Breast epithelium (tissue), 4 donors: ENCODE measurements around the gene STRN3. TPM values are rescaled to one million over a fixed set of nuclear protein-coding genes. Genes with fewer than 3 reads are reported as not detected.
"Not testable (repeated sequence)": the region's sequence is repeated elsewhere in the genome, so short reads cannot be mapped to it uniquely, and the experiment has no call there.

Experiments used
- DNase-seq, 2 donors: peaks; one replicate each; pipeline ENCODE4 v3.0.0-alpha.2; 2019; ENCODE audit warnings: low spot score in 2 of 2
- H3K27ac ChIP-seq, 2 donors: fragments of 200-600 bp; sonication (generic) in 1 of 2; one replicate each; pipeline ENCODE4 v1.5.1; 2016 to 2019; ENCODE audit warnings: mild to moderate bottlenecking in 1 of 2
- H3K27me3 ChIP-seq, 2 donors: fragments of 200-600 bp; sonication (generic) in 1 of 2; one replicate each; pipeline versions ENCODE4 v1.5.1 to v1.6.0; 2017 to 2019; ENCODE audit warnings: control low read depth in 1 of 2, mild to moderate bottlenecking in 1 of 2
- H3K36me3 ChIP-seq: fragments of 200-600 bp; one replicate; pipeline ENCODE4 v1.5.1; 2019
- H3K4me1 ChIP-seq, 2 donors: fragments of 200-600 bp; sonication (generic); one replicate each; pipeline ENCODE4 v1.5.1; 2016 to 2019; ENCODE audit warnings: control low read depth in 1 of 2
- H3K4me3 ChIP-seq, 3 donors: fragments of 200-600 bp; sonication (generic); 1 replicate in 2 of 3; 2 replicates in 1 of 3; pipeline ENCODE4 v1.5.1; 2016 to 2019; ENCODE audit warnings: mild to moderate bottlenecking in 3 of 3, moderate library complexity in 2 of 3
- H3K9me3 ChIP-seq, 2 donors: fragments of 200-600 bp; sonication (generic) in 1 of 2; one replicate each; pipeline ENCODE4 v1.5.1; 2016 to 2019; ENCODE audit warnings: control low read depth in 1 of 2
- POLR2A ChIP-seq: fragments of 450-650 bp; IDR thresholded peaks from one replicate; pipeline ENCODE4 v1.6.1; 2016; ENCODE audit warnings: antibody characterized with exemption, mild to moderate bottlenecking, moderate library complexity
- POLR2AphosphoS5 ChIP-seq, 3 donors: sonication (generic); formaldehyde crosslinking; IDR thresholded peaks; one replicate each; pipeline ENCODE4 v1.6.1; 2017; ENCODE audit warnings: antibody characterized with exemption in 3 of 3
- intact Hi-C: fragments of 100-400 bp; cut with DNase I; formaldehyde crosslinking; loops from one replicate; pipeline ENCODE4 v1.15.1; 2023; ENCODE audit warnings: low total_unique reads
- total RNA-seq, 3 donors: library from RNA; depleted of rRNA; stranded (reverse); fragments of >200 nt; gene quantifications; one replicate each; pipeline ENCODE4 v1.1.0, GENCODE V29; 2016
- TF ChIP-seq, protein P1 (sequence below), 3 donors: fragments of 450-650 bp; IDR thresholded peaks; one replicate each; pipeline ENCODE4 v1.5.1; 2016 to 2017; ENCODE audit warnings: antibody characterized with exemption in 3 of 3, mild to moderate bottlenecking in 3 of 3, moderate library complexity in 3 of 3

Gene STRN3
- total RNA-seq, 3 donors from 2014 or later, result 43.5 to 60.7 (median 43.6) TPM

- Histone ChIP-seq H3K4me3 (no peak overlapping the region), H3K4me1 (no peaks in the 10 kb centered on the region), H3K36me3 (no peaks in the 10 kb centered on the region), H3K27me3 (no peaks in the 10 kb centered on the region), H3K27ac (no peak overlapping the region), H3K9me3 (no peaks in the 10 kb centered on the region)
- no peak for DNase-seq
- TF ChIP-seq, protein P1, sequence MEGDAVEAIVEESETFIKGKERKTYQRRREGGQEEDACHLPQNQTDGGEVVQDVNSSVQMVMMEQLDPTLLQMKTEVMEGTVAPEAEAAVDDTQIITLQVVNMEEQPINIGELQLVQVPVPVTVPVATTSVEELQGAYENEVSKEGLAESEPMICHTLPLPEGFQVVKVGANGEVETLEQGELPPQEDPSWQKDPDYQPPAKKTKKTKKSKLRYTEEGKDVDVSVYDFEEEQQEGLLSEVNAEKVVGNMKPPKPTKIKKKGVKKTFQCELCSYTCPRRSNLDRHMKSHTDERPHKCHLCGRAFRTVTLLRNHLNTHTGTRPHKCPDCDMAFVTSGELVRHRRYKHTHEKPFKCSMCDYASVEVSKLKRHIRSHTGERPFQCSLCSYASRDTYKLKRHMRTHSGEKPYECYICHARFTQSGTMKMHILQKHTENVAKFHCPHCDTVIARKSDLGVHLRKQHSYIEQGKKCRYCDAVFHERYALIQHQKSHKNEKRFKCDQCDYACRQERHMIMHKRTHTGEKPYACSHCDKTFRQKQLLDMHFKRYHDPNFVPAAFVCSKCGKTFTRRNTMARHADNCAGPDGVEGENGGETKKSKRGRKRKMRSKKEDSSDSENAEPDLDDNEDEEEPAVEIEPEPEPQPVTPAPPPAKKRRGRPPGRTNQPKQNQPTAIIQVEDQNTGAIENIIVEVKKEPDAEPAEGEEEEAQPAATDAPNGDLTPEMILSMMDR (IDR thresholded peaks at IDR 0.05), result no peak
- TF ChIP-seq POLR2AphosphoS5 (IDR thresholded peaks at IDR 0.05) (no peak), POLR2A (no peak)
- intact Hi-C loops, result no loop called here
Measured at GRCh38 chr14:31043379-31043778, 17.2 kb upstream of the STRN3 start.

GRCh38 chr14:31042893-31043292 lies 16.7 kb upstream of the STRN3 start:
- H3K27me3 ChIP-seq, H3K4me3 ChIP-seq, intact Hi-C loops, DNase-seq, H3K4me1 ChIP-seq, H3K36me3 ChIP-seq, H3K27ac ChIP-seq, H3K9me3 ChIP-seq: not testable (repeated sequence)

DNA sequence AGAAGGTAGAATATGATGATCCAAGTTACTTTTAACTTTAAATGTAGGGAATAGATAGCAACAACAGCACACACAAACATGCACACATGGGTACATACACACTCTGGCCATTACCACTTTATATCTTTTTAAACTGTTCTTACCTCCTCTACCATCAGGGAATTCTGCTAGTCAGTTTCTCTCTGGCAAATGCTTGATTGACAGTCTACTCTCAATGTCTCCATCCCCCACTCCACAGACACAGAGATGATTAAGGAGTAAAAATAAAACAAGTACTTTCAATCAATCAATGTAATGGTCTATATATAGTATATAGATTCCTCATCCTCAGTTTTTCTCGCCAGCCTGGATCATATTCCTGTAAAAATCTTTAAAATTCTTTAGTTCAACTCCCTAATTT lies 16.1 kb upstream of the STRN3 start:
- no peak overlapping the region for H3K27ac ChIP-seq
- intact Hi-C loops, result no loop called here
- no peaks in the 10 kb centered on the region for H3K27me3 ChIP-seq
- H3K4me1 ChIP-seq, result no peaks in the 10 kb centered on the region
- no peak for DNase-seq
- no peaks in the 10 kb centered on the region for H3K9me3 ChIP-seq
- no peak overlapping the region for H3K4me3 ChIP-seq
- TF ChIP-seq, protein P1 (IDR thresholded peaks at IDR 0.05), result no peak
- no peaks in the 10 kb centered on the region for H3K36me3 ChIP-seq

- Histone ChIP-seq H3K9me3 (no peaks in the 10 kb centered on the region), H3K4me1 (no peaks in the 10 kb centered on the region), H3K27ac (no peak overlapping the region), H3K27me3 (no peaks in the 10 kb centered on the region), H3K36me3 (no peaks in the 10 kb centered on the region), H3K4me3 (no peak overlapping the region)
- DNase-seq, result no peak
- intact Hi-C loops, result no loop called here
- TF ChIP-seq POLR2AphosphoS5 (IDR thresholded peaks at IDR 0.05) (no peak), POLR2A (no peak)
- TF ChIP-seq, protein P1 (IDR thresholded peaks at IDR 0.05), result no peak
Measured at GRCh38 chr14:31038521-31039166, 12.5 kb upstream of the STRN3 start.

- Histone ChIP-seq H3K4me1 (no peaks in the 10 kb centered on the region), H3K9me3 (no peaks in the 10 kb centered on the region), H3K27me3 (no peaks in the 10 kb centered on the region), H3K4me3 (no peak overlapping the region), H3K36me3 (no peaks in the 10 kb centered on the region), H3K27ac (no peak overlapping the region)
- TF ChIP-seq POLR2A (no peak), POLR2AphosphoS5 (IDR thresholded peaks at IDR 0.05) (no peak)
- TF ChIP-seq, protein P1 (IDR thresholded peaks at IDR 0.05), result no peak
- no peak for DNase-seq
- intact Hi-C loops, result no loop called here
Measured at GRCh38 chr14:31037709-31038221, 11.6 kb upstream of the STRN3 start.
